ENCODE data around the gene SLC6A3.

GRCh38 chr5:1480217-1480616, 35.0 kb upstream of the SLC6A3 start:
- TF ChIP-seq POLR2AphosphoS5 (IDR thresholded peaks at IDR 0.05; ENCODE audit: insufficient read depth, low read depth, low read length) (no peak), POLR2A (IDR thresholded peaks at IDR 0.05; ENCODE audit: low read depth, low read length) (no peak), CTCF (IDR thresholded peaks at IDR 0.05; ENCODE audit: extremely low read depth in 1 of 2, insufficient read depth in 1 of 2, low read depth in 1 of 2, low read length in 2 of 2) (no peak), JUN (IDR thresholded peaks at IDR 0.05; ENCODE audit: borderline replicate concordance, insufficient read depth, insufficient read length, low read depth) (no peak), MYC (IDR thresholded peaks at IDR 0.05; ENCODE audit: low read depth, low read length) (no peak), EZH2 (IDR thresholded peaks at IDR 0.05; ENCODE audit: borderline replicate concordance, low read depth, low read length, severe bottlenecking) (no peak), FOS (IDR thresholded peaks at IDR 0.05; ENCODE audit: borderline replicate concordance, insufficient read depth, low read length) (no peak), GATA2 (IDR thresholded peaks at IDR 0.05; ENCODE audit: insufficient read depth, insufficient read length, low read depth, low read length) (no peak)
- TF ChIP-seq, protein P1, sequence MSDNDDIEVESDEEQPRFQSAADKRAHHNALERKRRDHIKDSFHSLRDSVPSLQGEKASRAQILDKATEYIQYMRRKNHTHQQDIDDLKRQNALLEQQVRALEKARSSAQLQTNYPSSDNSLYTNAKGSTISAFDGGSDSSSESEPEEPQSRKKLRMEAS (IDR thresholded peaks at IDR 0.05; ENCODE audit: insufficient read depth, insufficient read length): no peak
